ENCODE data around the gene SHROOM1.
A peak's percentile ranks its signal among the peaks of the same experiment; 100 is the strongest.

Gene SHROOM1

DNA sequence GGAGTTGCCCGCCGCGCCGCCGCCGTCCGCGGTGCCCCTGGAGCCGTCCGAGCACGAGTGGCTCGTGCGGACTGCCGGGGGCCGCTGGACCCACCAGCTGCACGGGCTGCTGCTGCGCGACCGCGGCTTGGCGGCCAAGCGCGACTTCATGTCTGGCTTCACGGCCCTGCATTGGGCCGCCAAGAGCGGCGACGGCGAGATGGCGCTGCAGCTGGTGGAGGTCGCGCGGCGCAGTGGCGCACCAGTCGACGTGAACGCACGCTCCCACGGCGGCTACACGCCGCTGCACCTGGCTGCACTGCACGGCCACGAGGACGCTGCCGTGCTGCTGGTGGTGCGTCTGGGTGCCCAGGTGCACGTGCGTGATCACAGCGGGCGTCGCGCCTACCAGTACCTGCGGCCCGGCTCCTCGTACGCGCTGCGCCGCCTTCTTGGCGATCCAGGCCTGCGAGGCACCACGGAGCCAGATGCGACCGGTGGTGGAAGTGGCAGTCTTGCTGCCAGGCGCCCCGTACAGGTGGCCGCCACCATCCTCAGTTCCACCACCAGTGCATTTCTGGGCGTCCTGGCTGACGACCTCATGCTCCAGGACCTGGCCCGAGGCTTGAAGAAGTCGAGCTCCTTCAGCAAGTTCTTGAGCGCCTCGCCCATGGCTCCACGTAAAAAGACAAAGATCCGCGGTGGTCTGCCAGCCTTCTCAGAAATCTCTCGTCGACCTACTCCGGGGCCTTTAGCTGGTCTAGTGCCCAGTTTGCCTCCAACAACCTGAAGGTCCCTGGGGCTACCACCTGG lies 15.7 kb downstream of the SHROOM1 start:
- TF ChIP-seq, protein P1, sequence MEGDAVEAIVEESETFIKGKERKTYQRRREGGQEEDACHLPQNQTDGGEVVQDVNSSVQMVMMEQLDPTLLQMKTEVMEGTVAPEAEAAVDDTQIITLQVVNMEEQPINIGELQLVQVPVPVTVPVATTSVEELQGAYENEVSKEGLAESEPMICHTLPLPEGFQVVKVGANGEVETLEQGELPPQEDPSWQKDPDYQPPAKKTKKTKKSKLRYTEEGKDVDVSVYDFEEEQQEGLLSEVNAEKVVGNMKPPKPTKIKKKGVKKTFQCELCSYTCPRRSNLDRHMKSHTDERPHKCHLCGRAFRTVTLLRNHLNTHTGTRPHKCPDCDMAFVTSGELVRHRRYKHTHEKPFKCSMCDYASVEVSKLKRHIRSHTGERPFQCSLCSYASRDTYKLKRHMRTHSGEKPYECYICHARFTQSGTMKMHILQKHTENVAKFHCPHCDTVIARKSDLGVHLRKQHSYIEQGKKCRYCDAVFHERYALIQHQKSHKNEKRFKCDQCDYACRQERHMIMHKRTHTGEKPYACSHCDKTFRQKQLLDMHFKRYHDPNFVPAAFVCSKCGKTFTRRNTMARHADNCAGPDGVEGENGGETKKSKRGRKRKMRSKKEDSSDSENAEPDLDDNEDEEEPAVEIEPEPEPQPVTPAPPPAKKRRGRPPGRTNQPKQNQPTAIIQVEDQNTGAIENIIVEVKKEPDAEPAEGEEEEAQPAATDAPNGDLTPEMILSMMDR (conservative IDR thresholded peaks at IDR 0.05; ENCODE audit: low read depth, low read length): no peak
- H3K4me3 ChIP-seq (ENCODE audit: low read depth, low read length): no peak overlapping the region
- no peak for DNase-seq (ENCODE audit: low read depth)

DNA sequence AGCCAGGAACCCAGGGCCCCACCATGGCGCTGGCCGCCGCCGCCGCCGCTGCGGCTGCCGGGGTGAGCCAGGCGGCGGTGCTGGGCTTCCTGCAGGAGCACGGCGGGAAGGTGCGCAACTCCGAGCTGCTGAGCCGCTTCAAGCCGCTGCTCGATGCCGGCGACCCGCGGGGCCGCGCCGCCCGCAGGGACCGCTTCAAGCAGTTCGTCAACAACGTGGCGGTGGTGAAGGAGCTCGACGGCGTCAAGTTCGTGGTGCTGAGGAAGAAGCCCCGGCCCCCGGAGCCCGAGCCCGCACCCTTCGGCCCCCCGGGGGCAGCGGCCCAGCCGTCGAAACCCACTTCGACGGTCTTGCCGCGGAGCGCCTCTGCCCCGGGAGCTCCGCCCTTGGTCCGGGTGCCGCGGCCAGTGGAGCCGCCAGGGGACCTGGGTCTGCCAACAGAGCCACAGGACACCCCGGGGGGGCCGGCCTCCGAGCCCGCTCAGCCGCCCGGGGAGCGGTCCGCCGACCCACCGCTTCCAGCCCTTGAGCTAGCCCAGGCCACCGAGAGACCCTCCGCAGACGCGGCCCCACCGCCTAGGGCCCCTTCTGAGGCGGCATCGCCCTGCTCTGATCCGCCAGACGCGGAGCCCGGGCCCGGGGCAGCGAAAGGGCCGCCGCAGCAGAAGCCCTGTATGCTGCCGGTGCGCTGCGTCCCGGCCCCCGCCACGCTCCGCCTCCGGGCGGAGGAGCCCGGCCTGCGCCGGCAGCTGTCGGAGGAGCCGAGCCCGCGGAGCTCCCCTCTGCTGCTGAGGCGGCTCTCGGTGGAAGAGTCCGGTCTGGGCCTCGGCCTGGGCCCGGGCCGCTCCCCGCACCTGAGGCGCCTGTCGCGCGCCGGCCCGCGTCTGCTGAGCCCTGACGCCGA lies 16.6 kb downstream of the SHROOM1 start:
- DNase-seq (ENCODE audit: low read depth): peak; percentile 20
- peak overlapping the region; percentile 35 for H3K4me3 ChIP-seq (ENCODE audit: low read depth, low read length)
- TF ChIP-seq, protein P1 (conservative IDR thresholded peaks at IDR 0.05; ENCODE audit: low read depth, low read length): no peak

DNA sequence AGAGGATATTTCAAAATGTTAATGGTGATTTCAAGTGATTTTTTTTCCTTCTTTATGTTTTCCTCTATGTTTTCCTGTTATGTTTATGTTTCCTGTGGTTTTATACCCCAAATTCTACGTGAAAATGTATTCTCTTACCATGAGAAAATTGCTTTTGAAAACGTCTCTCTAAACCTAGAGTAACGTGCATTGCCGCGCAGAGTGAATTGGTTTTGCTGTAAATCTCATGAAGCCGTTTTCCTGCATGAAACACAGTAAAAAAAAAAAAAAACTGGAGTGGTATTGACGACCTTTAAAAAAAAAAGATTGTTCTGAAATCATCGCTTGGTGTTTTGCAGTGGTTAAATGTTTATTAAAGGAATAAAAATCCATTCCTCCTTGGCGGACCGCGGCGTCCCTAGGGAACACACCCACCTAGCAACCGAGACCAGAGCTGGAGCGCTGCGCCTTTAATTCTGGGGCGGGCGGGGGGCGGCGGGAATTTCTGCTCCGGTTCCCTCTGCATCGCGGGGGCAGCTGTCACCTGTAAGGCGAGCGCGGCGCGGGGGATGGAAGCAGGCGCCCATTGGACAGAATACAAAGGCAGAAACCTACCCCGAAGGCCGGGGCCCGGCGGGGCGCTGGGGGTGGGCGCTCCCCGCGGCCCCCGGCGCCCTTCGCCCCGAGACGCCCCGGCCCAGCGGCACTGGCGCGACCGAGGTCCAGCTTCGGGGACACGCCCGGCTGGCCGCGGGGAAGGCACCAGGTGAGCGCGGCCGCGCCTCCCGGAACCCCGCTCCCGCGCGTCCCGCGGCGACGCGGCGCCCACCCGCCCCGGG lies 17.5 kb downstream of the SHROOM1 start, which contains the start of gene SOWAHA:
Gene SOWAHA (plus strand): TSS at position 522 of the 818 bp plus-strand sequence. CDS start 320 bp downstream, outside the sequence.
- H3K4me3 ChIP-seq (ENCODE audit: low read depth, low read length): peak within 1 kb of the TSS; percentile 35
- TF ChIP-seq, protein P1 (conservative IDR thresholded peaks at IDR 0.05; ENCODE audit: low read depth, low read length): no peak

DNA sequence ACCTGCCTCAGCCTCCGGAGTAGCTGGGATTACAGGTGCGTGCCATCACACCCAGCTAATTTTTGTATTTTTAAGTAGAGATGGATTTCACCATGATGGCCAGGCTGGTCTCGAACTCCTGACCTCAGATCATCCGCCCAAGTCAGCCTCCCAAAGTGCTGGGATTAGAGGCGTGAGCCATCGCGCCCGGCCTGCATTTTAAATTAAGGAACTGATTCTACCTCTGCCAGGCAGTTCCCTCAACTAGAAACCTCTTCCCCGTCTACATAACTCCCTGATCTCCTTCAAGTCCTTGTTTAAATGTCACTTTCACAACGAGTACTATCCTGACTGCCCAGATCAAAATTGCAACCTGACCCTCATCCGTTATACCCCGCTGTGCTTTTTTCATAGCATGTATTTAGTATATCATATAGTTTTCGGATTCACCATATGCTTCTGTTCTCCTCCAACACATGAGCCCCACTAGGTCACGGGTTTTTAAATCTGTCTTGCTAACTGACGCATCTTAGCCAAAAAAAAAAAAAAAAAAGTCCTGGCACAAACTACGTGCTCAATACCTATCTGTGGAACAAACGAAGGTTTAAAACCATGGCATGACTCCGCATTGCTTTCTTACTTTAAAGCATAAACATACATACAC lies 18.2 kb downstream of the SHROOM1 start:
- no peak for DNase-seq (ENCODE audit: low read depth)
- H3K4me3 ChIP-seq (ENCODE audit: low read depth, low read length): no peak overlapping the region
- TF ChIP-seq, protein P1 (conservative IDR thresholded peaks at IDR 0.05; ENCODE audit: low read depth, low read length): no peak

More for the DNA sequence above, 17.5 kb downstream of the SHROOM1 start, which contains the start of gene SOWAHA:
- DNase-seq (ENCODE audit: low read depth): no peak

DNA sequence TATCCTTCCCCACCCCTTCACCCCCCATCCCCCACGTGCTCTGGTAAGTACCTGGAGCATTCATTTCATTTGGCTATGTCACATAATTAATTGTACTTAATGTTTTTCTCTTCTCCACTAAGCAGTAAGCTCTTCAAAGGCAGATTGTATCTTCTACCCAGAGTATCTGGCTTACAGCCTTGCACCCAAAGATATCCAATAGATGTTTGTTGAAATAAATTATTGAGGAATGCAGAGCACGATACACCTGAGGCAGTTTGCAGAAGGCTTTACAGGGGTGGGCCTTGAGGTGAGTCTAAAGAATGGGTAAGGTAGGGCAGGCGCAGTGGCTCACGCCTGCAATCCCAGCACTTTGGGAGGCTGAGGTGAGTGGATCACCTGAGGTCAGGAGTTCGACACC lies 19.8 kb downstream of the SHROOM1 start:
- no peak for DNase-seq (ENCODE audit: low read depth)
- H3K4me3 ChIP-seq (ENCODE audit: low read depth, low read length): no peak overlapping the region
- TF ChIP-seq, protein P1 (conservative IDR thresholded peaks at IDR 0.05; ENCODE audit: low read depth, low read length): no peak

DNA sequence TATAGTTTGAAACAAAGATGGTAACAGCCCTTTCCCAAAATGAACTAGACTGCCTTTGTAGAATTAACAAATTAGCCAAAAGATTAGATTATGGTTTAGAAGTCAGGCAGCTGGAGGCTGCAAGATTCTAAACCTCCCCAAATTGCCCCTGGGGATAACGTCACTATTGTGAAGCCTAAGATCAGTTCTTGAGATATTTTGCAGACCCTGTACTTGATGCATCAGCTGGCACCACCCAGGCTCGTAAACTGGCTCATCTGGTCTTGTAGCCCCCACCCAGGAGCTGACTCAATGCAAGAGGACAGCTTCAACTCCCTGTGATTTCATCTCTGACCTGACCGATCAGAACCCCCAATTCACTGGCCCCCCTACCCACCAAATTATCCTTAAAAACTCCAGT lies 21.6 kb downstream of the SHROOM1 start:
- no peak for DNase-seq (ENCODE audit: low read depth)
- TF ChIP-seq, protein P1 (conservative IDR thresholded peaks at IDR 0.05; ENCODE audit: low read depth, low read length): no peak
- no peak overlapping the region for H3K4me3 ChIP-seq (ENCODE audit: low read depth, low read length)

All from choroid plexus epithelial cell (primary cell).